GM23248 (cell line): Measurements from ENCODE around the gene APOM.

Source experiments
- EZH2 ChIP-seq: fragments of 200-600 bp; sonication (generic); IDR thresholded peaks from 2 replicates; pipeline ENCODE4 v1.6.1; 2018; ENCODE audit warnings: antibody characterized with exemption, mild to moderate bottlenecking; ENCODE audit not compliant: insufficient read depth, poor library complexity, severe bottlenecking
- EZH2phosphoT487 ChIP-seq: fragments of 200-600 bp; sonication (generic); IDR thresholded peaks from 2 replicates; pipeline ENCODE4 v1.6.1; 2018; ENCODE audit warnings: antibody characterized with exemption, moderate library complexity, mild to moderate bottlenecking, low read depth; ENCODE audit not compliant: insufficient read depth

- no peak for TF ChIP-seq EZH2phosphoT487
- no peak for TF ChIP-seq EZH2
Observed at GRCh38 chr6:31634969-31635575, 20.6 kb upstream of the APOM start.
